OCI-LY1 (cell line): Measurements from ENCODE around the gene OTUB1.

Experiments
- EZH2 ChIP-seq: fragments of 200-600 bp; sonication (generic), shearing (Covaris generic); IDR thresholded peaks from 2 replicates; pipeline ENCODE4 v1.8.0; 2017; ENCODE audit warnings: borderline replicate concordance, mixed run types, mild to moderate bottlenecking, antibody characterized with exemption, low read length, moderate library complexity, mixed read lengths
- TF ChIP-seq, protein P1 (sequence below): fragments of 200-600 bp; sonication (generic), shearing (Covaris generic); IDR thresholded peaks from 2 replicates; pipeline ENCODE4 v1.5.1; 2017; ENCODE audit warnings: mild to moderate bottlenecking, antibody characterized with exemption, low read length, moderate library complexity, mixed read lengths

DNA sequence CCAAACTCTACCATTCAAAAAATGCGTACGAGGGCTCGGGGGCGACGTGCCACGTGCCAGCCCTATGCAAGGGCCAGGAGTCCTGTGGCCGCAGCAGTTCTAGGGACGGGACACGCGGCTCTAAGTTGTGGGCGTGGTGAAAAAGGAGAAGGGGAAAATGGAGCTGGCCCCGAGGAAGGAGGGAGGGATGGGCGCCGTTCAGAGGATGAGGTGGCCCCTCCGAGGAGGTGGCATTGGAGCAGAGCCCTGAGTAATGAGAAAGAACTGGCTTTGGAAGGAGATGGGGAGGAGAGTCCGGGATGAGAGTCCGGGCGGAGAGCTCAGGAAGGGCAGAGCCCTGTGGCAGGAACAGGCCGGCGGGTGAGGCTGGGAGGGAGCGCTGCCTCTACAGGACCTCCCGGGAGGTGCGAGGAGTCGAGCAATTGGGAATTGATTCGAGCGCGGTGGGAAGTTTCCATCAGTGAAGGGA, 21.0 kb downstream of the OTUB1 start:
- TF ChIP-seq, protein P1, sequence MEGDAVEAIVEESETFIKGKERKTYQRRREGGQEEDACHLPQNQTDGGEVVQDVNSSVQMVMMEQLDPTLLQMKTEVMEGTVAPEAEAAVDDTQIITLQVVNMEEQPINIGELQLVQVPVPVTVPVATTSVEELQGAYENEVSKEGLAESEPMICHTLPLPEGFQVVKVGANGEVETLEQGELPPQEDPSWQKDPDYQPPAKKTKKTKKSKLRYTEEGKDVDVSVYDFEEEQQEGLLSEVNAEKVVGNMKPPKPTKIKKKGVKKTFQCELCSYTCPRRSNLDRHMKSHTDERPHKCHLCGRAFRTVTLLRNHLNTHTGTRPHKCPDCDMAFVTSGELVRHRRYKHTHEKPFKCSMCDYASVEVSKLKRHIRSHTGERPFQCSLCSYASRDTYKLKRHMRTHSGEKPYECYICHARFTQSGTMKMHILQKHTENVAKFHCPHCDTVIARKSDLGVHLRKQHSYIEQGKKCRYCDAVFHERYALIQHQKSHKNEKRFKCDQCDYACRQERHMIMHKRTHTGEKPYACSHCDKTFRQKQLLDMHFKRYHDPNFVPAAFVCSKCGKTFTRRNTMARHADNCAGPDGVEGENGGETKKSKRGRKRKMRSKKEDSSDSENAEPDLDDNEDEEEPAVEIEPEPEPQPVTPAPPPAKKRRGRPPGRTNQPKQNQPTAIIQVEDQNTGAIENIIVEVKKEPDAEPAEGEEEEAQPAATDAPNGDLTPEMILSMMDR, result no peak
- TF ChIP-seq EZH2, result no peak
